GM19468 (cell line): Measurements from ENCODE around the gene CSTA.
"Not testable (repeated sequence)": the region's sequence is repeated elsewhere in the genome, so short reads cannot be mapped to it uniquely, and the experiment has no call there.

ENCODE experiments used
- ATAC-seq: cut with Tn5 transposase; IDR thresholded peaks from one replicate; pipeline ENCODE4 v1.9.1; 2021; ENCODE audit warnings: mild to moderate bottlenecking, moderate library complexity, moderate number of reproducible peaks; ENCODE audit not compliant: unreplicated experiment; ENCODE audit errors: extremely low read depth

The CSTA gene

DNA sequence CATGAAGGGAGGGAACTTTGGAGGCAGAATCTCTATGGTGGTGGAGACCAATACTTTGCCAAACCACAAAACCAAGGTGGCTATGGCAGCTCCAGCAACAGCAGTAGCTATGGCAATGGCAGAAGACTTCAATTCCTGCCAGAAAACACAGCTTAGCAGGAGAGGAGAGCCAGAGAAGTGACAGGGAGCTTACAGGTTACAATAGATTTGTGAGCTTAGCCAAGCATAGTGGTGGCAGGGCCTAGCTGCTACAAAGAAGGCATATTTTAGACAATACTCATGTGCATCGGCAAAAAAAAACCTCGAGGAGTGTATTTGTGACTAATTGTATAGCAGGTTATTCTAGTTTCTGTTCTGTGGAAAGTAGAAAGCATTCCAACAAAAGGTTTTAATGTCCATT lies 6.4 kb upstream of the CSTA start:
- ATAC-seq, result no peak

GRCh38 chr3:122322095-122323075 lies 2.7 kb upstream of the CSTA start:
- ATAC-seq, result no peak

- no peak for ATAC-seq
These were observed 721 bp downstream of the CSTA start for GRCh38 chr3:122325769-122326168.

DNA sequence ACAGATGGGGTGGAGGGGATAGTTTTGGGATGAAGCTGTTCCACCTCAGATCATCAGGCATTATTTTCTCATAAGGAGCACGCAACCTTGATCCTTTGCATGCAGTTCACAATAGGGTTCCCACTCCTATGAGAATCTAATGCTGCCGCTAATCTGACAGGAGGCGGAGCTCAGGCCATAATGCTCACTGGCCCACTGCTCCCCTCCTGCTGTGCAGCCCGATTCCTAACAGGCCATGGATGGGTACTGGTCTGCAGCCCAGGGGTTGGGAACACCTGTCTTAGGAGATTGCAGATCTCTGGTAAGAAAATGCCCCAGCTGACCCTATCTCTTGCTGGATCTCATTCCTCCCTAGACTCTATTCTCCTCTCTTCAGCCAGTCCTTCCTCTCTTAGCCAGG lies 6.8 kb downstream of the CSTA start:
- no peak for ATAC-seq

- no peak for ATAC-seq
These were observed 7.5 kb downstream of the CSTA start for GRCh38 chr3:122332551-122332950.

GRCh38 chr3:122342803-122343202 lies 17.8 kb downstream of the CSTA start:
- no peak for ATAC-seq

- ATAC-seq, result no peak
These were observed 18.6 kb downstream of the CSTA start for GRCh38 chr3:122343654-122344053.

DNA sequence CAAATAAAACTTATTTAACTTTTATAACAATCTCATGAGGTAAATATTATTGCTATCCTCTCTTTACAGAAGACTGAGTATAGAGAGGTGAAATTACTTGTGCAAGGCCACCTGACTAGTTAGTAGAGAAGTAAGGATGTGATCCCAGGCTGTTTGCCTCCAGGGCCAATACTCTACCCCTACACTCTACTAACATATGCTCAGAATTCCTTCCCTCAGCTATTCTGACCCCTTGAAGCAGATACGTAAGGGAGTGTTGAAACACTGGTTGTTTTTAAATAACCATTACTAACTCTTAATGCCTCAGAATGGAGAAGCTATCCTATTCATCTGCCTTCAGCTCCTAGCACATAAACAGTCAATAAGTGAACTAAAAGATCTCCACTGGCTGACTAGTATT lies 24.1 kb downstream of the CSTA start:
- no peak for ATAC-seq

DNA sequence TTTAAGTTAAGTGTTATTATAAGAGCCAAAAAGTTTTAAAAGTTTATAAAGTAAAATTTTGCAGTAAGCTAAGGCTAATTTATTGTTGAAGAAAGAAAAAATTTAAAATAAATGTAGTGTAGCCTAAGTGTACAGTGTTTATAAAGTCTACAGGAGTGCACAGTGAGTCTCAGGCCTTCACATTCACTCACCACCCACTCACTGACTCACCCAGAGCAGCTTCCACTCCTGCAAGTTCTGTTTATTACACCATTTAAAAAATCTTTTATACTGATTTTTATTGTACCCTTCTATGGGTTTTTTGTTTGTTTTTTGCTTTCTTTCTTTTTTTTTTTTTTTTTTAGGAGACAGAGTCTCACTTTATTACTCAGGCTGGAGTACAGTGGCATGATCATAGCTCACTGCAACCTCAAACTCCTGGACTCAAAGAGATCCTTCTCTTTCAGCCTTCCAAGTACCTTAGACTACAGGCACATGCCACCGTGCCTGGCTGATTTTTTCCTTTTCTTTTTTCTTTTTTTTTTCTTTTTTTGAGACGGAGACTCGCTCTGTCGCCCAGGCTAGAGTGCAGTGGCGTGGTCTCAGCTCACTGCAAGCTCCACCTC lies 25.9 kb downstream of the CSTA start:
- no peak for ATAC-seq

- no peak for ATAC-seq
These were observed 26.6 kb downstream of the CSTA start for GRCh38 chr3:122351612-122352011.

DNA sequence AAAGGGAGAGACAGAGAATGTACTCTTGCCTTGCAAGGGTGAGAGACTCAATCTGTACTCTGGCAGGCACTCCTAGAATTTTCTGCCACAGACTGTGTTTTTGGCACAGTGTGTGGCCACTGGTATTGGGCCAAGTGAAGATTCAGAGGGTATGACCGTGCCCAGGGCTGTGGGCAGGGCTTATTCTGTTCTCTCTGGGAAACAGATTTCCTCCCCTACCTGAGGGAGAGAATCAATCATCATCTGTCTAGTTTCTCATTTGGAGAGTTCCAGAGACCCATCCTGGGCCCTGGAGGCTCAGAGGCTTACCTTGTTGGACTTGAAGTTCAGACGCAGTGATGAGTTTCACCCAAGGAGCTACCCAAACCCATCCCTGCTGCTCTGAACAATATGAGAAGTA lies 28.2 kb downstream of the CSTA start:
- no peak for ATAC-seq

- ATAC-seq, result no peak
These were observed 28.9 kb downstream of the CSTA start for GRCh38 chr3:122353893-122354401.

DNA sequence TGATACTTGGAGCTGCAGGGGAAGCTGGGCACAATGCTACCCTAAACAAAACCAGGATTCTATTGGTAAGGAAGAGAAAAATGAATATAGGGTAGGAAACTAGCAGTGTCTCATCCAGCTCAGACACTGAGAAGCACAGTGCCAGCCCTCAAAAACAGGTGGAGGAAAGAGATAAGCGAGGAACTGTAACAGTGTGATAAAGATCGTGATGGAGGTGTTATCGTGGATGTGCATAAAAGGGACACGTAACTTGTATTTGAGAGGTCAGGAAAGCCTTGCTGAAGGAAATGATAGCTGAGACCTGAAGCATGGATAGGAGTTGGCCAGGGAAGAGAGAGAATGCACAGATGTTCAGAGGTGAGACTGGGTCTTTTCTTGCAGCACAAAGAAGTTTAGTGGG lies 30.6 kb downstream of the CSTA start:
- no peak for ATAC-seq

DNA sequence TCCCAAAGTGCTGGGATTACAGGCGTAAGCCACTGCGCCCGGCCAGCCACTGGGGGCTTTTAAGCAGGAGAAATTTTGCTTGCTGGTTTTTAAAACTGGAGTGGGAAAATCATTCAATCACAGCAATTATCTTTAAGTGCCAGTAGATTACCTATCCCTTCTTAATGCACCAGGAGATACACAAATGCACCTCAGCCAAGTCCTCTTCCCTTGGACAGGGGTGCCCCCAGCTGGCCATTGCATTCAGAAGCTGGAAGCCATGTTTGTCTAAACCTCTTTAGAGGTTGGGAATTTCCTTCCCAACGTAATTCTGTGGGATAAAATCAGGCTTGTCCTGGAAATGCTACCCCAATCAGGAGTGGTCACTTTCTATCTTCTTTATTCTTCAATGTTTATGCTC lies 31.4 kb downstream of the CSTA start:
- ATAC-seq, result no peak

DNA sequence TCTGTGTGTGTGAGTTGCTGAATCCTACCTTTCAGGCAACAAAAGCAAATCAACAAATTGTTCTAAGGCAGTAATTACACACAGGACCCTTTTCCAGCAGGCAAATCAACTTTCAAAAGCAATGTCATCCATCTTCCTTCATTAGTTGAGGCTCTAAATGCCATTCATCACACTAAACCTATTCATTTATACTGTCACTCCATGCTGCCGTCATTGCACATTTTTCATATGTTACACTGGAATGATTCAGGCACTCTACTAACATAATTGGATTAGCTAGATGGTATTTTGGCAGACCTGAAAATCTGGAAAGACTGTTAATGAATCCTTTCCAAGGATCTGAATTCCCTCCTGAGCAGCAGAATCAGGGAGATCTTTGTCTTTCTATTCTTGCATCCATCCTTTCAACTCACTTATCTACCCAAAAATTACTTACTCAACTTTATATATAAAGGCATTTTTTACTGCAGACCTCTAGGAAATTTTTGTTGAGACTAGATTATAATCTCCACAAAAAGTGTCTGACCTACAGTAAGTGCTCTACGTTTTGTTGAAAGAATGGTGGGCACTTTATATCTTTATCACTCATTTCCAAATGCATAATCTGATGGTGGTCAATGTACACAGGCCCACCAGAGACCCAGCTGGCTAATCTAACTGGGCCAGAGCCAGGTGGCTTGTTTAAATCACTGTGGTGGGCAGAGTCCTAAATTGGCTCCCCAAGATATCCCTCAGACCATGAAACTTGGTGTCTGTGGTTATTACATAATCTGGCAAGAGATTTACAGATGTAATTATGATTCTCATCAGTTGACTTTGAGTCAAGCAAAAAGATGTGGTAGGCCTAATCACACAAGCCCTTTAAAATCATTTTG lies 33.0 kb downstream of the CSTA start:
- ATAC-seq, result no peak

DNA sequence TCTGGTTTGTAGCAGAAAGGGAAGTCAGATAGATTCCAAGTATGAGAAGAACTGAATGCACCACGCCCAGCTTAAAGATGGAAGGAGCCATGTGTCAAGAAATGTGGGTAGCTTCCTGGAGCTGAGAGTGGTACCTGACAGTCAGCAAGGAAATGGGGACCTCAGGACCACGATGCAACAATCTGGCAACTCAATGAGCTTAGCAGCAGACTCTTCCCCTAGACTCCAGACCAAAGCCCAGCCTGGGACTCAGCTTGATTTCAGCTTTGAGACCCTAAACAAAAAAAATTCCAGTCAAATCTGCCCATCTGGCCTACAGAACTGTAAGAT lies 33.6 kb downstream of the CSTA start:
- ATAC-seq, result no peak

- no peak for ATAC-seq
These were observed 37.0 kb downstream of the CSTA start for GRCh38 chr3:122362026-122362425.

- ATAC-seq, result no peak
These were observed 39.4 kb downstream of the CSTA start for GRCh38 chr3:122364490-122364889.

DNA sequence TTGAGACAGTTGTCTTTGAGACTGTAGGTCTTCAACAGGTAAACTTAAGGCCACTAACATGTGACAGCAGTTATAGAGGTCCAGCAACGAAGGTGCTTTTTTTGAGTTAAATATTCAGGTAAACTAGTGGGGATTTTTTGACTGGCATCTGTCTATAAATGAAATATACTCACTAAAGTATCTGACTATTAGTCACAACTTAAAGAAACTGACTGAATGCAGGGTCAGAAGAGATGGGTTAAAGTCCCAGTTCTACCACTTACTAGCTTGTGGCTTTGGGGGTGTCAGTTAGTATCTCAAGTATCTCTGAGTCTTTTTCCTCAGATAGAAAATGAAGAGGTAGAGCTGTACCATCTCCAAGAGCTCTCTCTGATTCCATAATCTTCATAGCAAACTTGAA lies 40.0 kb downstream of the CSTA start:
- no peak for ATAC-seq

DNA sequence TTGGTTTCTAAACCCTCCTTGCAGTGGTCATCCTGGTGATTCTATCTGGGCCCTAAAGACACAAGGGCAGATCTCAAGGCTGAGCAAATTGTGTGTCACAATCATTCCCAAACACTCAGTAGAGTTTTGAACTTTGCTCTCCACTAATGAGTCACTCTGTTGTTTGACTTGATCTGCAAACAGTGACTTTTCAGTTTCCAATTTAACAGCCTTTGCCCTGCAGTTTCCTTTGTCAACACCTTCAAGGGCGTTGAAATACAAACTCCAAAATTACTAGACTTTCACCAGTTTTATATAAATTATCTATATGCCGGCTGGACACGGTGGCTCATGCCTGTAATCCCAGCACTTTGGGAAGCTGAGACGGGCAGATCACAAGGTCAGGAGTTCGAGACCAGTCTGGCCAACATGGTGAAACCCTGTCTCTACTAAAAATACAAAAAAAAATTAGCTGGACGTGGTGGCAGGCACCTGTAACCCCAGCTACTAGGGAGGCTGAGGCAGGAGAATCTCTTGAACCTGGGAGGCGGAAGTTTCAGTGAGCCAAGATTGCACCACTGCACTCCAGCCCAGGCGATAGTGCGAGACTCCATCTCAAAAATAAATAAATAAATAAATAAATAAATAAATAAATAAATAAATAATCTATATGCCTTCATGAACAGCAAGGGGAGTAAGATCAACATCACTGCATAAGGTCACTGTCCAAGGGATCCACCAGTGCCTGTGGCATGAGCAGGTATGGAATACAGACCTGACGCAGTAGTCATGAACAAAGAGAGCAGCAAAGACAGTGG lies 40.7 kb downstream of the CSTA start:
- not testable (repeated sequence) for ATAC-seq
